Left hindlimb (tissue), 1 donor: Measurements from ENCODE around the gene NTN3.
A peak's percentile ranks its signal among the peaks of the same experiment; 100 is the strongest.
"Not testable (repeated sequence)": the region's sequence is repeated elsewhere in the genome, so short reads cannot be mapped to it uniquely, and the experiment has no call there.

Experiments
- DNase-seq: peaks from one replicate; pipeline ENCODE4 v3.0.0-alpha.2; 2018

NTN3 gene

GRCh38 chr16:2471016-2471652, at the start of gene NTN3:
TSS of gene NTN3 (plus strand) at chr16:2471297. CDS start at chr16:2471702, 405 bp downstream.
- DNase-seq = peak; percentile 89

- no peak for DNase-seq
Measured at GRCh38 chr16:2422123-2422867, 48.8 kb upstream of the NTN3 start.

GRCh38 chr16:2424061-2425007, 46.8 kb upstream of the NTN3 start:
- DNase-seq = no peak

GRCh38 chr16:2425008-2425518, 46.0 kb upstream of the NTN3 start:
- no peak for DNase-seq

GRCh38 chr16:2425825-2426430, 45.2 kb upstream of the NTN3 start:
- DNase-seq = no peak

GRCh38 chr16:2426941-2427361, 44.1 kb upstream of the NTN3 start:
- DNase-seq = no peak

GRCh38 chr16:2427526-2427925, 43.6 kb upstream of the NTN3 start:
- DNase-seq = no peak

GRCh38 chr16:2428051-2428783, 42.9 kb upstream of the NTN3 start:
- DNase-seq = peak; percentile 72

GRCh38 chr16:2428784-2429033, 42.4 kb upstream of the NTN3 start:
- no peak for DNase-seq

- DNase-seq = peak; percentile 99
Measured at GRCh38 chr16:2429034-2429770, 41.9 kb upstream of the NTN3 start, which contains the start of gene CCNF. TSS of gene CCNF (plus strand) at chr16:2429447. CDS start at chr16:2429482, 35 bp downstream.

- DNase-seq = no peak
Measured at GRCh38 chr16:2429771-2430663, 41.1 kb upstream of the NTN3 start.

- no peak for DNase-seq
Measured at GRCh38 chr16:2432286-2432685, 38.8 kb upstream of the NTN3 start.

- no peak for DNase-seq
Measured at GRCh38 chr16:2432801-2433505, 38.1 kb upstream of the NTN3 start.

- not testable (repeated sequence) for DNase-seq
Measured at GRCh38 chr16:2435236-2435635, 35.9 kb upstream of the NTN3 start.

- DNase-seq = no peak
Measured at GRCh38 chr16:2436110-2436509, 35.0 kb upstream of the NTN3 start.

- no peak for DNase-seq
Measured at GRCh38 chr16:2437032-2437790, 33.9 kb upstream of the NTN3 start.

- DNase-seq = no peak
Measured at GRCh38 chr16:2438121-2438520, 33.0 kb upstream of the NTN3 start.

GRCh38 chr16:2439598-2439997, 31.5 kb upstream of the NTN3 start:
- DNase-seq = no peak
